Esophagus muscularis mucosa (tissue), 4 donors: ENCODE data around the gene TMC4.

Experiments used
- CTCF ChIP-seq, 3 experiments: fragments of 200-600 bp in 2 of 3; fragments of 450-650 bp in 1 of 3; sonication (generic) in 2 of 3; IDR thresholded peaks; one replicate each; pipeline ENCODE4 v1.5.1; 2017 to 2019; ENCODE audit warnings: antibody characterized with exemption in 3 of 3, mild to moderate bottlenecking in 2 of 3, moderate library complexity in 1 of 3
- EP300 ChIP-seq: sonication (generic); formaldehyde crosslinking; IDR thresholded peaks from one replicate; pipeline ENCODE4 v1.6.1; 2017; ENCODE audit warnings: antibody characterized with exemption
- POLR2A ChIP-seq: fragments of 450-650 bp; IDR thresholded peaks from one replicate; pipeline ENCODE4 v1.6.1; 2017; ENCODE audit warnings: antibody characterized with exemption, moderate library complexity, mild to moderate bottlenecking, low read depth
- POLR2AphosphoS5 ChIP-seq, 2 donors: sonication (generic); formaldehyde crosslinking; IDR thresholded peaks; one replicate each; pipeline ENCODE4 v1.6.1; 2017; ENCODE audit warnings: antibody characterized with exemption in 2 of 2

- TF ChIP-seq CTCF (IDR thresholded peaks at IDR 0.05) (no peak), POLR2AphosphoS5 (IDR thresholded peaks at IDR 0.05) (no peak), EP300 (no peak), POLR2A (no peak)
Measured at GRCh38 chr19:54123682-54124081, 49.3 kb downstream of the TMC4 start.
